Hippocampal formation (tissue), 2 donors: ENCODE results near the gene ZNF3.
"Not testable (repeated sequence)": the region's sequence is repeated elsewhere in the genome, so short reads cannot be mapped to it uniquely, and the experiment has no call there.

Source experiments
- DNase-seq, 2 donors: peaks; one replicate each; lab custom pipeline; 2025; lab: John Stamatoyannopoulos, UW

Gene ZNF3

GRCh38 chr7:100081535-100082102 lies at the start of gene ZNF3:
ZNF3 (minus strand) TSS chr7:100081723; CDS start chr7:100077357, 4,366 bp downstream.
- DNase-seq, result peak; percentile 99

GRCh38 chr7:100130608-100131453 lies 49.3 kb upstream of the ZNF3 start:
- peak; percentile 24 to 59 for DNase-seq

DNA sequence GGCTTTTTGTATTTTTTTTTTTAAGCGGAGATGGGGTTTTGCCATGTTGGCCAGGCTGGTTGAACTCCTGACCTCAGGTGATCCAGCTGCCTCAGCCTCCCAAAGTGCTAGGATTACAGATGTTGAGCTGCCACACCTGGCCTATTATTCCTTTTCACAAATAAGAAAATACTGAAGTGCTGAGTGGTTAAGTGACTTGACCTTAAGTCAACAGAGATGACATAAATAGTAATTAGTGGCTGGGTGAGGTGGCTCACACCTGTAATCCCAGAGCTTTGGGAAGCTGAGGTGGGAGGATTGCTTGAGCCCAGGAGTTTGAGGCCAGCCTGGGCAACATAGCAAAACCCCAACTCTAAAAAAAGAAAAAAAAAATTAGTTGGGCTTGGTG lies 48.7 kb upstream of the ZNF3 start:
- DNase-seq, result not testable (repeated sequence)

DNA sequence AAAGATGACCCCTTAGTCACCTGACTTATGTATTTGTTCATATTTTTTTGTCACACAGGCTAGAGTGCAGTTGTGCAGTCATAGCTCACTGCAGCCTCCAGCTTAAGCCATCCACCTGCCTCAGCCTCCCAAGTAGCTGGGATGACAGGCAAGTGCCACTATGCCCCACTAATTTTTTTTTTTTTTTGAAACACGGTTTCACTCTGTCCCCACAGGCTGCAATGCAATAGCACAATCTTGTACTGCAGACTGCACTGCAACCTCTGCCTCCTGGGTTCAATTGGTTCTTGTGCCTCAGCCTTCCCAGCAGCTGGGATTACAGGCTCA lies 47.1 kb upstream of the ZNF3 start:
- DNase-seq, result no peak

GRCh38 chr7:100127866-100128636 lies 46.5 kb upstream of the ZNF3 start:
- peak in 1 of 2 donors; percentile 13 for DNase-seq

GRCh38 chr7:100126931-100127865 lies 45.7 kb upstream of the ZNF3 start, which contains the start of gene MBLAC1:
MBLAC1 (plus strand) TSS chr7:100126967; CDS start chr7:100127396, 429 bp downstream.
- peak; percentile 86 to 96 for DNase-seq

GRCh38 chr7:100126239-100126930 lies 44.9 kb upstream of the ZNF3 start:
- DNase-seq, result no peak

DNA sequence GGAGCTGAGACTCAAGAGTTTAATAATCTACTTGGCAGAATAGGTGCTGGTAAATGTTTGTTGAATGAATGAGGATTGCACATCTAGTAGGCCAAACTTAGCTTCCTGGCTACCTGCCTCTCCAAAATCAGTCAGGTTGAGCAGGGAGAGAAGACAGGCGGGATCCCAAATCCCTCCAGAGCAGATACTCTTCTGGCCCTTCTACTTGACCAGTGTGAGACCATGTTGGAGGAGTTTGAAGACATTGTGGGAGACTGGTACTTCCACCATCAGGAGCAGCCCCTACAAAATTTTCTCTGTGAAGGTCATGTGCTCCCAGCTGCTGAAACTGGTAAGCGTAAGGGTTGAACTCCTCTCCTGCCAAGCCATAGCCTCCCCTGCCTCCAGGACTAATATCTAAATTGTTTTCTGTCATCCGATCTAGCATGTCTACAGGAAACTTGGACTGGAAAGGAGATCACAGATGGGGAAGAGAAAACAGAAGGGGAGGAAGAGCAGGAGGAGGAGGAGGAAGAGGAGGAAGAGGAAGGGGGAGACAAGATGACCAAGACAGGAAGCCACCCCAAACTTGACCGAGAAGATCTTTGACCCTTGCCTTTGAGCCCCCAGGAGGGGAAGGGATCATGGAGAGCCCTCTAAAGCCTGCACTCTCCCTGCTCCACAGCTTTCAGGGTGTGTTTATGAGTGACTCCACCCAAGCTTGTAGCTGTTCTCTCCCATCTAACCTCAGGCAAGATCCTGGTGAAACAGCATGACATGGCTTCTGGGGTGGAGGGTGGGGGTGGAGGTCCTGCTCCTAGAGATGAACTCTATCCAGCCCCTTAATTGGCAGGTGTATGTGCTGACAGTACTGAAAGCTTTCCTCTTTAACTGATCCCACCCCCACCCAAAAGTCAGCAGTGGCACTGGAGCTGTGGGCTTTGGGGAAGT lies 43.0 kb upstream of the ZNF3 start:
- DNase-seq, result no peak

DNA sequence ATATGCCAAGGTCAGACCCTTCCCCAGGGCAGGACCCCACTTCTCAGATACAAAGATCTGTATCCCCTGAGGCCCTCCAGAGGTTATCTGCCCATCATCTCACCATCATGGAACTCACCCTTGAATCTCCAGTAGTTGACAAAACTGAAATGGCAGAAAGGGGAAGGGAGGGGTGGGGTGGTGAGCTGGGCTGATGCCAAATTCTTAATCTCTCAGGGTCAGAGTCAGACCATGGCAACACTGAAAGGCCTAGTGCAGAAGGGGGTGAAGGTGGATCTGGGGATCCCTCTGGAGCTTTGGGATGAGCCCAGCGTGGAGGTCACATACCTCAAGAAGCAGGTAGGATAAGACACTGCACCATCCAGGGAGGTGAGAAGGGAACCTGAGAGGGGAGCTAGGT lies 41.0 kb upstream of the ZNF3 start:
- no peak for DNase-seq

GRCh38 chr7:100122067-100122466 lies 40.5 kb upstream of the ZNF3 start:
- DNase-seq, result no peak

- no peak for DNase-seq
Measured at GRCh38 chr7:100120733-100121036, 39.2 kb upstream of the ZNF3 start.

DNA sequence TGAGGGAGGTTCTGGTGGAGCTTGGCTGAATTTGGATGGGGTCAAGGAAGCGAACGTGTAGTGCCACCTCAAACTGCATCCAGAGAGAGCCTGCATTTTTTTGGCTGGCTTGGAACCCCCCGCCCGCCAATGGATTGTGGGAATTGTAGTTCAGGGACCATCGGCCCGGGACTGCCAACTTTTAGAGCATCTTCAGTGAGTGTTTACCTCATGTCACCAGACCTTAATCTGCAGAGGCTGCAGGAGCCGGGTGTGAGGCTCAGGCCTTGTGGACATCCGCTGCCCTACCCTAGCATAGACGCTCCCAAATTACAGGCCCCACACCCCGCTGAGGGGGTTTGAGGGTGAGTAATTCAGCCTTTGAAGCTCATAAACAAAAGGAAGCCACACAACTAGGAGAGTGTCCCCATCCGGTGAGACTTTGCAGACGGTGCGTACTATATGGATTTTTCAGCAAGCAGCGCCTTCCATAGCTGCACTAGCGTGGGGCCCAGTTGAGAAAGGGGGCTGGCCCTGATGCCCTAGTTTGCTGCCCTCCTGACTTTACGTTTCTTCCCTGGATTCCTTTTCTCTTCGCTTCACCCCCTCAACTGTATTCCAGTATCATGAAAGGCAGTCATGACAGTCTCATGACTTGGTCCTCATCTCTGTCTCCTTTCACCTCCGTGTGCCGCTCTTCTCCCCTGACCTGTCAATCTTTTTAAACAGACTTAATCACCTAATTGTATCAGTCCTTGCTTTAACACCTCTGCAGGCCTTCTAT lies 38.6 kb upstream of the ZNF3 start:
- peak; percentile 85 for DNase-seq

DNA sequence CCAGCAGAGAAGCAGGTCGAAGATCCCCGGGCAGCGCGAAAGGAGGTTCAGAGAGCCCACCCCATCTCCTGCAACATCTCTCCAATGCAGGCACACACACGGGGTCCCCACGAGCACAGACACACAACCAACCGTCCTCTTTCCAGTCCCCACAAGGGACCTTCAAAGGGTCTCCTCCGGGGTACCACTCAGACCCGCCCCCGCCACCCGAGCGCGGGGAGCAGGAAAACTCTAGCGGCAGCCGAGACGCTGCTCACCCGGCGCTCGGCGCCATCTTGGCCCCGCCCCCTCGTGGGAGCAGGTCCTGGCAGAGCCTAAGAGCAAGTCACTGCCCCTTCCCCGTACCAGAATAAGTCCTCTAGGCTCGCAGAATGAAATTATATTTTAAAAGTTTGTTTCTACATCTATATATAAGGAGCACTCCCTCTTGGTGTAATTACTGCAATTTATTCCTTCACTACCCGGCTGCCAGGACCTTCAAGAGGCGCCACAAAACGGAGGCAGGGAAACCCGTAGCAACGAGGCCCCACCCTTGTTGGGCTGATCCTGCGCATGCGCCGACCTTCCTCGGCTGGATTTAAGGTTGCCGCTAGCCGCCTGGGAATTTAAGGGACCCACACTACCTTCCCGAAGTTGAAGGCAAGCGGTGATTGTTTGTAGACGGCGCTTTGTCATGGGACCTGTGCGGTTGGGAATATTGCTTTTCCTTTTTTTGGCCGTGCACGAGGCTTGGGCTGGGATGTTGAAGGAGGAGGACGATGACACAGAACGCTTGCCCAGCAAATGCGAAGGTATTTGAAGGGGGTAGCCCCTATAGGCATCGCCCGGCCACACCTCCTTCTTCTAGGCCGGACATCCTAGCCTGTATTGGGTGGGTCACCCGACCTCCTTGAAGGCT lies 37.8 kb upstream of the ZNF3 start, which contains the start of the genes CNPY4 and TAF6:
Gene CNPY4, plus strand, starts transcription at position 563 of the 898 bp plus-strand sequence. Its CDS starts 111 bp downstream, at position 674.
Gene TAF6, minus strand, starts transcription at position 287 of the 898 bp plus-strand sequence. CDS start 5,149 bp downstream, outside the sequence.
- DNase-seq, result peak; percentile 92

GRCh38 chr7:100118388-100119071 lies 37.0 kb upstream of the ZNF3 start:
- DNase-seq, result no peak

DNA sequence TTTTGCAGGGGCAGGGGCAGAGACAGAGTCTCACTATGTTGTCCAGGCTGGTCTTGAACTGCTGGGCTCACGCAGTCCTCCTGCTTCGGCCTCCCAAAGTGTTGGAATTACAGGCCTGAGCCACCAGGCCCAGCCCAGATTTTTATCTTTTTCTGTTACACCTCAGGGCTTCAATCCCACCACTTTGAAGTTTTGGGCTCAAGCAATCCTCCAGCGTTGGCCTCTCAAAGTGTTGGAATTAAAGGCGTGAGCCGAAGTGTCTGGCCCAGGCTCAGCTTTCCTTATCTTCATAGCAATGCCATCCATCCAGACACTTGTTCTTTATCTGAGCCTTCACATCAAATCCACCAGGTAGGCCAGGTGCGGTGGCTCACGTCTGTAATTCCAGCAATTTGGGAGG lies 33.5 kb upstream of the ZNF3 start:
- no peak for DNase-seq

- DNase-seq, result no peak
Measured at GRCh38 chr7:100111914-100112313, 30.4 kb upstream of the ZNF3 start.

GRCh38 chr7:100111156-100111555 lies 29.6 kb upstream of the ZNF3 start:
- no peak for DNase-seq
